SH-SY5Y (cell line): ENCODE data around the gene IFNL1.

Experiments
- GATA2 ChIP-seq: IDR thresholded peaks from 2 replicates; pipeline ENCODE4 v1.6.1; 2011; ENCODE audit warnings: mild to moderate bottlenecking, low read depth, low read length
- GATA3 ChIP-seq: IDR thresholded peaks from 2 replicates; pipeline ENCODE4 v1.6.1; 2011; ENCODE audit warnings: low read depth, mild to moderate bottlenecking, low read length, moderate library complexity

GRCh38 chr19:39296055-39296645, at the start of gene IFNL1:
- TF ChIP-seq GATA2 (no peak), GATA3 (no peak)
